ENCODE results near the gene TECR. TPM values are rescaled to one million over a fixed set of nuclear protein-coding genes. Genes with fewer than 3 reads are reported as not detected.
A peak's percentile ranks its signal among the peaks of the same experiment; 100 is the strongest.

The TECR gene
- total and polyA plus RNA-seq, 2 of the 13 experiments (the other 11 are each of a cell fraction or from before 2014, with no cell fraction given) = 54.9 to 121 TPM

DNA sequence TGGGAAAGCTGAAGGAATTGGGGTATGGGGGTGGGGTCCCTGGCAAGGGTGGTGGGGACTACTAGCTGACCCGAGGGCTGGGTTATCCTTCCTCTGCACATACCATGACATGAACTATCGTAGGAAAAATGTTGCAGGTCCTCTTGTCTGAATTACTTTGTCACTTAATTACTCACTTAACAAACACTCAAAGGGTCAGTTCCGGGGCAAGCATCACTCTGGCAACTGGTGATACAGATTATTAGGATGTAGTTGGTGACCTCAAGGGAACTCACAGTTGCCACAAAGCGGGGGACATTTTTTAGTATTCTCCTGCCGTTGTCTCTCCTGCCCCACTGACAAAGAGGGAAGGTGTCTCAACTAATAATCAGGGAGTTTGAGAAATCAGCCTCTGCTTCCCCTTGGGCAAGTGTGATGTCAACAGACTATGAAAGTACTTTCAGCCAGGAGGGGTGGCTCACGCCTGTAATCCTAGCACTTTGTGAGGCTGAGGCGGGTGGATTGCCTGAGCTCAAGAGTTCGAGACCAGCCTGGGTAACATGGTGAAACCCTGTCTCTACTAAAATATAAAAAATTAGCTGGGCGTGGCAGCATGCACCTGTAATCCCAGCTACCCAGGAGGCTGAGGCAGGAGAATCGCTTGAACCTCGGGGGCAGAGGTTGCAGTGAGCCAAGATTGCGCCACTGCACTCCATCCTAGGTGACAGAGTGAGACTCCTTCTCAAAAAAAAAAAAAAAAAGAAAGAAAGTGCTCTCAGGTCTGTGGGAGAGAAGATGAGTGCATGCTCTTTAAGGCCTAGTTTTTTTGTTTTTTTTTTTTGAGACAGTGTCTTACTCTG, 21.5 kb upstream of the TECR start:
- no TSS peak for BruUV-seq (replicated peaks)
- TF ChIP-seq PITX1 (CRISPR knock-in tag; IDR thresholded peaks at IDR 0.05) = no peak
- no peak for TF ChIP-seq RORA (CRISPR knock-in tag; IDR thresholded peaks at IDR 0.05)
- TF ChIP-seq ZFP37 (CRISPR knock-in tag; IDR thresholded peaks at IDR 0.05; ENCODE audit: borderline replicate concordance) = no peak
- TF ChIP-seq BRCA1 (CRISPR knock-in tag; IDR thresholded peaks at IDR 0.05) = no peak
- peak; percentile 77 for TF ChIP-seq RARA (CRISPR knock-in tag; IDR thresholded peaks at IDR 0.05)
- TF ChIP-seq FOXM1 (CRISPR knock-in tag; IDR thresholded peaks at IDR 0.05) = no peak
- TF ChIP-seq, protein P1, sequence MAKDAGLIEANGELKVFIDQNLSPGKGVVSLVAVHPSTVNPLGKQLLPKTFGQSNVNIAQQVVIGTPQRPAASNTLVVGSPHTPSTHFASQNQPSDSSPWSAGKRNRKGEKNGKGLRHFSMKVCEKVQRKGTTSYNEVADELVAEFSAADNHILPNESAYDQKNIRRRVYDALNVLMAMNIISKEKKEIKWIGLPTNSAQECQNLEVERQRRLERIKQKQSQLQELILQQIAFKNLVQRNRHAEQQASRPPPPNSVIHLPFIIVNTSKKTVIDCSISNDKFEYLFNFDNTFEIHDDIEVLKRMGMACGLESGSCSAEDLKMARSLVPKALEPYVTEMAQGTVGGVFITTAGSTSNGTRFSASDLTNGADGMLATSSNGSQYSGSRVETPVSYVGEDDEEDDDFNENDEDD (CRISPR knock-in tag; IDR thresholded peaks at IDR 0.05; ENCODE audit: borderline replicate concordance) = no peak
- peak in 1 of 2 experiments; percentile 30; a peak in 1 of 4 replicates for TF ChIP-seq NR2F1 (CRISPR knock-in tag; IDR thresholded peaks at IDR 0.05)
- TF ChIP-seq, protein P2, sequence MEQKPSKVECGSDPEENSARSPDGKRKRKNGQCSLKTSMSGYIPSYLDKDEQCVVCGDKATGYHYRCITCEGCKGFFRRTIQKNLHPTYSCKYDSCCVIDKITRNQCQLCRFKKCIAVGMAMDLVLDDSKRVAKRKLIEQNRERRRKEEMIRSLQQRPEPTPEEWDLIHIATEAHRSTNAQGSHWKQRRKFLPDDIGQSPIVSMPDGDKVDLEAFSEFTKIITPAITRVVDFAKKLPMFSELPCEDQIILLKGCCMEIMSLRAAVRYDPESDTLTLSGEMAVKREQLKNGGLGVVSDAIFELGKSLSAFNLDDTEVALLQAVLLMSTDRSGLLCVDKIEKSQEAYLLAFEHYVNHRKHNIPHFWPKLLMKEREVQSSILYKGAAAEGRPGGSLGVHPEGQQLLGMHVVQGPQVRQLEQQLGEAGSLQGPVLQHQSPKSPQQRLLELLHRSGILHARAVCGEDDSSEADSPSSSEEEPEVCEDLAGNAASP (CRISPR knock-in tag; IDR thresholded peaks at IDR 0.05; ENCODE audit: borderline replicate concordance) = peak; percentile 59; the same call in 1 of the 2 replicates
- peak; percentile 43; the same call in 1 of the 2 replicates for TF ChIP-seq FOSL2 (CRISPR knock-in tag; IDR thresholded peaks at IDR 0.05)
- TF ChIP-seq SIN3A (IDR thresholded peaks at IDR 0.05; ENCODE audit: borderline replicate concordance, low read depth, low read length) = no peak
- no peak for TF ChIP-seq MZF1 (CRISPR knock-in tag; IDR thresholded peaks at IDR 0.05; ENCODE audit: borderline replicate concordance)
- no peak for TF ChIP-seq NFKBIZ (CRISPR knock-in tag; IDR thresholded peaks at IDR 0.05)
- TF ChIP-seq ZNF550 (CRISPR knock-in tag; IDR thresholded peaks at IDR 0.05; ENCODE audit: borderline replicate concordance) = no peak
- no peak for TF ChIP-seq DMAP1 (CRISPR knock-in tag; IDR thresholded peaks at IDR 0.05)
- no peak for TF ChIP-seq ZZZ3 (CRISPR knock-in tag; IDR thresholded peaks at IDR 0.05; ENCODE audit: borderline replicate concordance)
- TF ChIP-seq GZF1 (CRISPR knock-in tag; IDR thresholded peaks at IDR 0.05) = no peak
- TF ChIP-seq ASH2L (IDR thresholded peaks at IDR 0.05; ENCODE audit: insufficient read length, low read depth, low read length) = no peak
- TF ChIP-seq, protein P3, sequence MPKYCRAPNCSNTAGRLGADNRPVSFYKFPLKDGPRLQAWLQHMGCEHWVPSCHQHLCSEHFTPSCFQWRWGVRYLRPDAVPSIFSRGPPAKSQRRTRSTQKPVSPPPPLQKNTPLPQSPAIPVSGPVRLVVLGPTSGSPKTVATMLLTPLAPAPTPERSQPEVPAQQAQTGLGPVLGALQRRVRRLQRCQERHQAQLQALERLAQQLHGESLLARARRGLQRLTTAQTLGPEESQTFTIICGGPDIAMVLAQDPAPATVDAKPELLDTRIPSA (CRISPR knock-in tag; IDR thresholded peaks at IDR 0.05; ENCODE audit: borderline replicate concordance) = no peak
- TF ChIP-seq HCFC1 (IDR thresholded peaks at IDR 0.05; ENCODE audit: low read depth, low read length) = no peak
- peak; percentile 33; the same call in 1 of the 2 replicates for TF ChIP-seq RFX1 (IDR thresholded peaks at IDR 0.05)
- no peak for TF ChIP-seq SP140L (CRISPR knock-in tag; IDR thresholded peaks at IDR 0.05; ENCODE audit: borderline replicate concordance)
- no peak for TF ChIP-seq SATB2 (CRISPR knock-in tag; IDR thresholded peaks at IDR 0.05)
- FAIRE-seq = no peak

More for the DNA sequence above, 21.5 kb upstream of the TECR start:
- DNase-seq (ENCODE audit: low spot score) (peak; percentile 71), ATAC-seq (peak; percentile 4; the same call in 2 of the 3 replicates)
- ChIA-PET POLR2A (interaction anchor here (0.7 to 3.5 kb wide), 3 partner anchors 8 to 47 kb away, joined by 3 to 41 read pairs (median 5); partner anchors contain the start of gene DNAJB1), CTCF (ENCODE audit: low intra/inter-chr PET ratio, low total read pairs) (no interaction called here)
- peaks cover 98% of the 10 kb centered on the region for H3K4me1 ChIP-seq (ENCODE audit: insufficient read depth, low read length)
- no peak overlapping the region for H3K27ac ChIP-seq (ENCODE audit: extremely low read length, insufficient read depth, low read length)
- H3K9me3 ChIP-seq (ENCODE audit: low read length) = no peaks in the 10 kb centered on the region
- H3K36me3 ChIP-seq (replicated peaks in 1 of 2; ENCODE audit: control insufficient read depth in 1 of 2, insufficient read depth in 2 of 2, low read length in 2 of 2) = no peaks in the 10 kb centered on the region
- H3K4me3 ChIP-seq (replicated peaks in 1 of 3; ENCODE audit: insufficient read depth in 1 of 3, low read depth in 2 of 3, low read length in 3 of 3) = no peak overlapping the region
- no peak overlapping the region for H2AFZ ChIP-seq (ENCODE audit: low read length)
- no peak overlapping the region for H3K9ac ChIP-seq (ENCODE audit: insufficient read depth, low read depth, low read length)
- intact Hi-C loops (cut with micrococcal nuclease; ENCODE audit: unreplicated experiment) = no loop called here
- H3K79me2 ChIP-seq (ENCODE audit: insufficient read depth, low read length) = no peaks in the 10 kb centered on the region
- 18% methylated on average over 10 of the region's 12 CpGs for WGBS (ENCODE audit: low lambda C conversion rate)
- no peaks in the 10 kb centered on the region for H3K27me3 ChIP-seq (ENCODE audit: control insufficient read depth in 1 of 2, insufficient read depth in 2 of 2, low read length in 2 of 2)
- in situ Hi-C loops (cut with HindIII; ENCODE audit: extremely low pct_ligation_motif_present, low pct_unique_long_range_greater_than_20kb) = no loop called here
- no peaks in the 10 kb centered on the region for H4K20me1 ChIP-seq (ENCODE audit: insufficient read depth, low read length)
- H3K4me2 ChIP-seq (ENCODE audit: low read depth, low read length) = no peak overlapping the region; the same call in 1 of the 2 replicates
